Adrenal gland (tissue), 12 donors: ENCODE results near the gene TNIP2. TPM values are rescaled to one million over a fixed set of nuclear protein-coding genes. Genes with fewer than 3 reads are reported as not detected.

Source experiments
- DNase-seq, 7 donors: peaks; one replicate each; pipeline ENCODE4 v3.0.0-alpha.2; 2019 to 2020
- H3K27ac ChIP-seq, 5 donors: fragments of 200-600 bp; sonication (generic) in 4 of 5; 1 replicate in 3 of 5; 2 replicates in 2 of 5; pipeline versions ENCODE4 v1.5.1 to v1.8.0; 2016 to 2020; ENCODE audit warnings: mild to moderate bottlenecking in 1 of 5
- H3K27me3 ChIP-seq: fragments of 200-600 bp; 2 replicates; pipeline ENCODE4 v1.8.0; 2021
- H3K36me3 ChIP-seq, 2 donors: fragments of 200-600 bp; replicated peaks in 1 of 2; 1 replicate in 1 of 2; 2 replicates in 1 of 2; pipeline versions ENCODE4 v1.5.1 to v1.8.0; 2018 to 2022
- H3K4me1 ChIP-seq, 2 donors: fragments of 200-600 bp; replicated peaks in 1 of 2; 1 replicate in 1 of 2; 2 replicates in 1 of 2; pipeline versions ENCODE4 v1.5.1 to v1.8.0; 2018 to 2021
- H3K4me3 ChIP-seq, 4 donors: fragments of 200-600 bp; sonication (generic) in 3 of 4; one replicate each; pipeline ENCODE4 v1.5.1; 2016 to 2018
- H3K9me3 ChIP-seq, 3 donors: fragments of 200-600 bp; sonication (generic) in 1 of 3; replicated peaks in 1 of 3; 1 replicate in 2 of 3; 2 replicates in 1 of 3; pipeline versions ENCODE4 v1.5.1 to v1.8.0; 2016 to 2021
- POLR2A ChIP-seq, 2 donors: fragments of 450-650 bp; IDR thresholded peaks; one replicate each; pipeline ENCODE4 v1.6.1; 2017; ENCODE audit warnings: antibody characterized with exemption in 2 of 2, mild to moderate bottlenecking in 2 of 2, moderate library complexity in 1 of 2
- WGBS, 4 donors: extraction: QIAGEN DNeasy Blood & Tissue Kit in 2 of 4; methylation state at CpG; one replicate each; pipeline versions ENCODE4 v1.1.5 to v1.1.7; 2013 to 2017; 5-methylcytosine and 5-hydroxymethylcytosine counted together
- intact Hi-C, 2 donors: fragments of 100-400 bp; cut with DNase I; formaldehyde crosslinking; loops; one replicate each; pipeline versions ENCODE4 v1.14.1 to v1.15.0; 2022 to 2023
- polyA plus RNA-seq, 3 donors: library from polyadenylated mRNA; stranded (reverse); fragments of 200-250 nt in 2 of 3; fragments of 350-450 nt in 1 of 3; fragmentation: Illumina TruSeq in 1 of 3; extraction: RNeasy Lipid Tissue Mini Kit (QIAGEN cat#74804) in 1 of 3; gene quantifications; one replicate each; pipeline ENCODE4 v1.2.3, GENCODE V29; 2013 to 2014
- total RNA-seq, 9 donors: library from RNA; depleted of rRNA in 4 of 9; stranded (reverse); fragments of >200 nt in 4 of 9; fragments of 120-200 nt in 1 of 9; fragmentation: NEBNext Ultra II Directional in 1 of 9; extraction: Animal tissue kit (Norgen Biotek cat#: 25700) in 1 of 9; gene quantifications; one replicate each; pipeline versions ENCODE4 v1.1.0 to v1.2.4, GENCODE V29; 2013 to 2023
- TF ChIP-seq, protein P1 (sequence below), 6 experiments: fragments of 450-650 bp in 4 of 6; fragments of 200-600 bp in 2 of 6; sonication (generic) in 1 of 6; IDR thresholded peaks; 1 replicate in 5 of 6; 2 replicates in 1 of 6; pipeline versions ENCODE4 v1.5.1 to v1.8.0; 2016 to 2021; ENCODE audit warnings: antibody characterized with exemption in 6 of 6, mild to moderate bottlenecking in 2 of 6, moderate library complexity in 1 of 6
- donor health status: healthy with polysubstance abuse.
- donor health status: Bipolar disorder and iron deficiency.
- donor health status: DM: yes; HTN: yes; CAD: no.
- donor health status: DM: no; HTN: no; CAD: no.
- donor health status: DM: no; HTN: no; CAD: no.
- donor health status: DM: yes; HTN: yes; CAD: no.

TNIP2 gene
- total and polyA plus RNA-seq, 12 donors, result 7.8 to 57.7 (median 35.7) TPM

DNA sequence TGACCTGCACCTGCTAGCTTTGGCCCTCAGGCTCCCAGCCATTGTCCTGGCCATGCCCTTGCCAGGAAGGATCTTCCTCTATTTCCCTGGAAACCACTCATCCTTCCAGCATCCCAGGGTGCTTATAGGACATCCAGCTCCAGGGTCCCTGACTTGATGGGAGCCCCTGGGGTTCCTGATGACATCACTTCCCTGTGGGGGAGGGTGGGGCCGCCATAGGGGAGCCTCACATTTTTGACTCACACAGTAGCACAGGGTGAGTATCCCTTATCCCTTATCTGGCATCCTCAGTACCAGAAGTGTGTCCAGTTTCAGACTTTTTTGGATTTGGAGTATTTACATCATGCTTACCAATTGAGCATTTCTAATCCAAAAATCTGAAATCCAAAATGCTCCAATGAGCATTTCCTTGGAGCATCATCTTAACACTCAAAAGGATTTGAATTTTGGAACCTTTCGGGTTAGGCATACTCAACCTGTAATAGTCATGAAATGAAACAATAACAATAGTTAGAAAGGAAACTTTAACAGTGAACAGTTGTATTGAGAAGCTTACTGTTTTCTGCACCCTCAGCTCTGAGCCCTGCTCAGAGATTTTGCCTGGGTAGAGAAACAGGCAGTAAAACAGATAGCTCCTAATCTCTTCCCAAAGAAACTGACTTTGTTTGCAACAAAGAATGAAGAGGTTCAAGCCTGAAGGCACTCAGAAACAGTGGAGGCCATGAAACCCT, 22.1 kb downstream of the TNIP2 start:
- intact Hi-C loops, result no loop called here
- no peaks in the 10 kb centered on the region for H3K4me1 ChIP-seq
- H3K9me3 ChIP-seq, result no peaks in the 10 kb centered on the region
- TF ChIP-seq, protein P1, sequence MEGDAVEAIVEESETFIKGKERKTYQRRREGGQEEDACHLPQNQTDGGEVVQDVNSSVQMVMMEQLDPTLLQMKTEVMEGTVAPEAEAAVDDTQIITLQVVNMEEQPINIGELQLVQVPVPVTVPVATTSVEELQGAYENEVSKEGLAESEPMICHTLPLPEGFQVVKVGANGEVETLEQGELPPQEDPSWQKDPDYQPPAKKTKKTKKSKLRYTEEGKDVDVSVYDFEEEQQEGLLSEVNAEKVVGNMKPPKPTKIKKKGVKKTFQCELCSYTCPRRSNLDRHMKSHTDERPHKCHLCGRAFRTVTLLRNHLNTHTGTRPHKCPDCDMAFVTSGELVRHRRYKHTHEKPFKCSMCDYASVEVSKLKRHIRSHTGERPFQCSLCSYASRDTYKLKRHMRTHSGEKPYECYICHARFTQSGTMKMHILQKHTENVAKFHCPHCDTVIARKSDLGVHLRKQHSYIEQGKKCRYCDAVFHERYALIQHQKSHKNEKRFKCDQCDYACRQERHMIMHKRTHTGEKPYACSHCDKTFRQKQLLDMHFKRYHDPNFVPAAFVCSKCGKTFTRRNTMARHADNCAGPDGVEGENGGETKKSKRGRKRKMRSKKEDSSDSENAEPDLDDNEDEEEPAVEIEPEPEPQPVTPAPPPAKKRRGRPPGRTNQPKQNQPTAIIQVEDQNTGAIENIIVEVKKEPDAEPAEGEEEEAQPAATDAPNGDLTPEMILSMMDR (IDR thresholded peaks at IDR 0.05), result no peak
- TF ChIP-seq POLR2A (IDR thresholded peaks at IDR 0.05), result no peak
- DNase-seq, result no peak
- no peak overlapping the region for H3K27ac ChIP-seq
- H3K27me3 ChIP-seq, result no peaks in the 10 kb centered on the region
- H3K36me3 ChIP-seq, result peaks cover 0 to 21% of the 10 kb centered on the region in 2 donors
- H3K4me3 ChIP-seq, result no peak overlapping the region
- WGBS, 4 donors, result 82 to 100% (median 86%) methylated on average over 2 of the region's 2 CpGs

DNA sequence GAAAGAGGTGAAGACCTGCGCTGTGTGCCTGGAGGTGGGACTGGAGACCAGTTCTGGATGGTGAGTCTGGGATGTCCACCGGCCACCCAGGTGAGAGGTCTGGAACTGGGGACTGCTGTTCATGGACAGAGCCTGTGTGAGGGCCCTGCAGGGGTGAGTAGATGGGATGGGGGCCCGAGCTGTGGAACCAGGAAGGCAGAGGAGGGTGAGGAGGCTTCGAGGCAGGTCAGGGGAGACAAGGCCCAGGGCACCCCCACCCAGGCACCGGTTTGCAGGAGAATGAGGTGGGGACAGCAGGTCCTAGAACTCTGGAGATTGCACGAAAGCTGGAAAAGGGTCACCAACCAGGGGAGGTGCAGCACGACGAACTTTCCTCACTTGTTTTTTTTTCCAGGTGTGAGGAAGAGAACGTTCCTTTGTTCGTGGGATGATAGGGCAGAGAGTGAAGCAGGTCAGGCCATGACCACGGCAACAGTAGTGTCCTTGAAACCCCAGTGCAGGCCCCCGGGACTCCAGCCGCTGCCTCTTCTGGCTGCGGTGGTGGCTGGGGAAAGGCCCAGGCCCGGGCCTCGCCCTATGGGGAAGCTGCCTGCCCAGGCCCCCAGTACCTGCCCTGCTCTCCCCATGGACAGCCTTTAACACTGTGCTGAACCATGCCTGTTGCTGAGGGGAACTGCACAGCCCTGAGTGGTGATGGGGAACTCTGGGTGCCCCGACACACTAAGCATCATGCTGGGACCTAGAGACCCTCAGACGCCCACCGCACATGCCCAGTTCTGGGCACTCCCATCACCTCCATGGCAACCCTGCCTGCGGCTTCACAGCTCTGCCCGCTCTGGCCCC, 22.9 kb downstream of the TNIP2 start:
- WGBS, 4 donors, result 79 to 83% (median 81%) methylated on average over 19 to 21 of the region's 21 CpGs
- no peak for TF ChIP-seq POLR2A (IDR thresholded peaks at IDR 0.05)
- TF ChIP-seq, protein P1 (IDR thresholded peaks at IDR 0.05), result no peak
- no peak overlapping the region for H3K4me3 ChIP-seq
- H3K27me3 ChIP-seq, result no peaks in the 10 kb centered on the region
- DNase-seq, result peak in 1 of 7 donors; percentile 16
- H3K9me3 ChIP-seq, result no peaks in the 10 kb centered on the region
- peaks cover 0 to 21% of the 10 kb centered on the region in 2 donors for H3K36me3 ChIP-seq
- no peaks in the 10 kb centered on the region for H3K4me1 ChIP-seq
- no peak overlapping the region for H3K27ac ChIP-seq
- intact Hi-C loops, result no loop called here

DNA sequence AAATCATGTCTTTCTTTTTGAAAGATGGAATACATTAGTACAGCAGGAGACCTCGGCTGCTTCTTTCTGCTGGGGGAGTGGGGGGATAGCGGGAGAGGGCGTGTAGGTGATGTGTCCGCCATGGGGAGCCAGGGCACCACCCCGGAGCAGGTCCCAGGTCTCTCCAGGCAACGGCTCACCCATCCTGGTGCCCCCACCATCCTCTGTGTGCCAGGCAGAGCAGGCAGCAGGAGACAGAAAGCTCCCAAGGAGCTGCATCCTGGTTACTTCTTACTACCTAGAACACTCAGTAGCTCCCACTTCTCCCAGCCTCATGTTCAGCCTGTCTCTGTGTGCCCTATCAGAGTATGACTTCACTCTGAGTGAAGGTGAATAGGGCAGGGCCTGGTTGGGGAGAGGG, 23.6 kb downstream of the TNIP2 start:
- no peak for DNase-seq
- TF ChIP-seq, protein P1 (IDR thresholded peaks at IDR 0.05), result no peak
- no peak for TF ChIP-seq POLR2A (IDR thresholded peaks at IDR 0.05)
- H3K9me3 ChIP-seq, result no peaks in the 10 kb centered on the region
- peaks cover 0 to 21% of the 10 kb centered on the region in 2 donors for H3K36me3 ChIP-seq
- no peak overlapping the region for H3K4me3 ChIP-seq
- intact Hi-C loops, result no loop called here
- H3K27me3 ChIP-seq, result no peaks in the 10 kb centered on the region
- no peak overlapping the region for H3K27ac ChIP-seq
- H3K4me1 ChIP-seq, result no peaks in the 10 kb centered on the region
- 88 to 98% (median 95%) methylated on average over 4 to 6 of the region's 6 CpGs for WGBS, 4 donors

DNA sequence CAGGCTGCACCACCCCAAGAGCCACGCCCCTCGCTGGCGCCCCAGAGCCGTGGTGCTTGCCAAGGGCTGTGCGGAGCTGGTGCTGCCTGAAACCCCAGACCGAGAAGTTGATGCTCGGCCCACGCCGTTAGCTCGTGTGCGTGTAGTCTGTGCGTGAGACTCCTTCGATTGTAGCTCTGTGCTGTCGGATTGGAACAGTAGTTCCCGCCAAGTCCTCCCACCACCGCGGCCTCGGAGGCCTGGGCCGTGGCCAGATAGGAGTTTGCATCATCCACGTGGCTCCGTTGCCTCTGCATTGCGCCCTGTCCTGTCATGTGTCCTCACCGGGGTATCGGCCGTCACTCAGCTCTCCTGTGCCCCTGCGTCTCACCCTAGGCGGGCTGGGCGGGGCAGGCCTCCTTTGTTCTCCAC, 24.2 kb downstream of the TNIP2 start:
- H3K27ac ChIP-seq, result no peak overlapping the region
- TF ChIP-seq, protein P1 (IDR thresholded peaks at IDR 0.05), result no peak
- no peak for TF ChIP-seq POLR2A (IDR thresholded peaks at IDR 0.05)
- no peak overlapping the region for H3K4me3 ChIP-seq
- peaks cover 0 to 21% of the 10 kb centered on the region in 2 donors for H3K36me3 ChIP-seq
- peak in 1 of 7 donors; percentile 11 for DNase-seq
- 91 to 97% (median 92%) methylated on average over 24 to 28 of the region's 28 CpGs for WGBS, 4 donors
- H3K9me3 ChIP-seq, result no peaks in the 10 kb centered on the region
- H3K4me1 ChIP-seq, result no peaks in the 10 kb centered on the region
- H3K27me3 ChIP-seq, result no peaks in the 10 kb centered on the region
- intact Hi-C loops, result no loop called here
